Fibroblast of lung (primary cell): ENCODE results near the gene LRRK2. TPM values are rescaled to one million over a fixed set of nuclear protein-coding genes. Genes with fewer than 3 reads are reported as not detected.

ENCODE experiments used
- DNase-seq, 2 donors: peaks; one replicate each; pipeline versions ENCODE4 v3.0.0 to v3.0.0-alpha.2; 2010; ENCODE audit warnings: low read depth in 2 of 2
- H2AFZ ChIP-seq: 2 replicates; pipeline ENCODE4 v1.5.1; 2012; ENCODE audit warnings: low read length, control low read depth, inconsistent platforms
- H3K27ac ChIP-seq: 2 replicates; pipeline ENCODE4 v1.5.1; 2011; ENCODE audit warnings: low read length, control low read depth; ENCODE audit not compliant: insufficient read depth
- H3K27me3 ChIP-seq: 2 replicates; pipeline ENCODE4 v1.5.1; 2011; ENCODE audit warnings: mild to moderate bottlenecking, low read length; ENCODE audit not compliant: control insufficient read depth, insufficient read depth
- H3K36me3 ChIP-seq: 2 replicates; pipeline ENCODE4 v1.5.1; 2011; ENCODE audit warnings: low read length; ENCODE audit not compliant: control insufficient read depth, insufficient read depth
- H3K4me1 ChIP-seq: 2 replicates; pipeline ENCODE4 v1.5.1; 2011; ENCODE audit warnings: low read length; ENCODE audit not compliant: control insufficient read depth, insufficient read depth; ENCODE audit errors: extremely low read depth
- H3K4me2 ChIP-seq: 2 replicates; pipeline ENCODE4 v1.5.1; 2011; ENCODE audit warnings: low read length, control low read depth; ENCODE audit not compliant: insufficient read depth; ENCODE audit errors: extremely low read depth
- H3K4me3 ChIP-seq, 4 experiments: fragments of 200-600 bp in 1 of 4; sonication (generic) in 1 of 4; replicated peaks in 1 of 4; 2 replicates each; pipeline ENCODE4 v1.5.1; 2011 to 2016; ENCODE audit warnings: low read length in 4 of 4, low read depth in 3 of 4, mild to moderate bottlenecking in 3 of 4, control low read depth in 2 of 4, inconsistent platforms in 1 of 4, mixed read lengths in 1 of 4; ENCODE audit not compliant: insufficient read depth in 1 of 4; ENCODE audit errors: control extremely low read depth in 1 of 4
- H3K79me2 ChIP-seq: 2 replicates; pipeline ENCODE4 v1.5.1; 2012; ENCODE audit warnings: mild to moderate bottlenecking, low read length, inconsistent platforms; ENCODE audit not compliant: control insufficient read depth, insufficient read depth
- H3K9ac ChIP-seq: 2 replicates; pipeline ENCODE4 v1.5.1; 2011; ENCODE audit warnings: mild to moderate bottlenecking, low read length, control low read depth; ENCODE audit not compliant: insufficient read depth
- H3K9me3 ChIP-seq: 2 replicates; pipeline ENCODE4 v1.5.1; 2012; ENCODE audit warnings: low read depth, low read length; ENCODE audit not compliant: control insufficient read depth, insufficient read depth
- H4K20me1 ChIP-seq: 2 replicates; pipeline ENCODE4 v1.5.1; 2011; ENCODE audit warnings: low read length; ENCODE audit not compliant: control insufficient read depth, insufficient read depth; ENCODE audit errors: extremely low read depth
- CTCF ChIP-seq, 2 donors: IDR thresholded peaks in 1 of 2; conservative IDR thresholded peaks in 1 of 2; 1 replicate in 1 of 2; 2 replicates in 1 of 2; pipeline ENCODE4 v1.5.1; 2011 to 2012; ENCODE audit warnings: low read length in 2 of 2, control low read depth in 1 of 2, inconsistent platforms in 1 of 2, low read depth in 1 of 2, mild to moderate bottlenecking in 1 of 2
- EZH2 ChIP-seq: IDR thresholded peaks from 2 replicates; pipeline ENCODE4 v1.5.1; 2012; ENCODE audit warnings: low read length, control low read depth, mild to moderate bottlenecking; ENCODE audit errors: missing control alignments
- polyA plus RNA-seq, 2 donors: library from polyadenylated mRNA; depleted of rRNA in 1 of 2; stranded (reverse) in 1 of 2; unstranded in 1 of 2; fragments of >200 nt; gene quantifications; 2 replicates each; pipeline ENCODE4 v1.2.1, GENCODE V29; 2011 to 2012; ENCODE audit warnings: missing spikeins in 1 of 2
- total RNA-seq: library from RNA; depleted of rRNA; stranded (reverse); fragments of >200 nt; gene quantifications from 2 replicates; pipeline ENCODE4 v1.2.1, GENCODE V29; 2014

Gene LRRK2
- total and polyA plus RNA-seq, 2 donors (not counting 1 experiment from before 2014, with no cell fraction given): 2.2 to 14.0 TPM

DNA sequence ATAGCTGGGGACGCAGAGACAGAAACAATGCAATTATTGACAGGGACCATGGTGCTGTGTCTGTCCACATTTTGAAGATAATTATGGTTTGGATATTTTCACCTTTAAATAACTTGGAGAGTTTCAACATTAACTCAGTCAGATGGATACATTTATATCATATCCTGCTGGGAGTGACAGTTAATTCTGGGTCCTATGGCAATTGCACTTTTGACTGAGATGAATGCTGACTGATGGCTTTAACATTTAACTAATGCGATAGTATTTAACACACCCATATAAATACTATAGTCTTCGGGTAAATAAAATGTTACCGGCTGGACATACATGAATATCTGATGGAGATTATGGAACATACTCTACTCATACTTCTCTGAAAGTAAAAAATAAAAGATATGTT lies 118.3 kb downstream of the LRRK2 start:
- Histone ChIP-seq H3K9ac (no peak overlapping the region), H3K9me3 (no peaks in the 10 kb centered on the region)
- TF ChIP-seq EZH2 (no peak), CTCF (conservative IDR thresholded peaks at IDR 0.05 in 1 of 2, IDR thresholded peaks at IDR 0.05 in 1 of 2; ENCODE audit: low read depth in 1 of 2, low read length in 2 of 2) (no peak)

GRCh38 chr12:40344312-40344711 lies 119.5 kb downstream of the LRRK2 start:
- no peak overlapping the region for H3K4me2 ChIP-seq
- no peaks in the 10 kb centered on the region for H3K79me2 ChIP-seq
- H3K27ac ChIP-seq: no peak overlapping the region
- no peaks in the 10 kb centered on the region for H4K20me1 ChIP-seq
- H3K4me1 ChIP-seq: no peaks in the 10 kb centered on the region
- no peak overlapping the region for H3K9ac ChIP-seq
- no peak overlapping the region for H2AFZ ChIP-seq
- TF ChIP-seq CTCF (conservative IDR thresholded peaks at IDR 0.05 in 1 of 2, IDR thresholded peaks at IDR 0.05 in 1 of 2; ENCODE audit: low read depth in 1 of 2, low read length in 2 of 2): no peak
- TF ChIP-seq EZH2: no peak
- H3K9me3 ChIP-seq: no peaks in the 10 kb centered on the region
- H3K36me3 ChIP-seq: no peaks in the 10 kb centered on the region
- no peaks in the 10 kb centered on the region for H3K27me3 ChIP-seq
- no peak for DNase-seq
- H3K4me3 ChIP-seq: no peak overlapping the region

More for the DNA sequence above, 118.3 kb downstream of the LRRK2 start:
- DNase-seq: no peak
- H3K4me3 ChIP-seq: no peak overlapping the region
- no peak overlapping the region for H2AFZ ChIP-seq
- H3K36me3 ChIP-seq: no peaks in the 10 kb centered on the region
- no peaks in the 10 kb centered on the region for H4K20me1 ChIP-seq
- no peak overlapping the region for H3K27ac ChIP-seq
- H3K27me3 ChIP-seq: no peaks in the 10 kb centered on the region
- H3K4me1 ChIP-seq: no peaks in the 10 kb centered on the region
- H3K4me2 ChIP-seq: no peak overlapping the region
- H3K79me2 ChIP-seq: no peaks in the 10 kb centered on the region

DNA sequence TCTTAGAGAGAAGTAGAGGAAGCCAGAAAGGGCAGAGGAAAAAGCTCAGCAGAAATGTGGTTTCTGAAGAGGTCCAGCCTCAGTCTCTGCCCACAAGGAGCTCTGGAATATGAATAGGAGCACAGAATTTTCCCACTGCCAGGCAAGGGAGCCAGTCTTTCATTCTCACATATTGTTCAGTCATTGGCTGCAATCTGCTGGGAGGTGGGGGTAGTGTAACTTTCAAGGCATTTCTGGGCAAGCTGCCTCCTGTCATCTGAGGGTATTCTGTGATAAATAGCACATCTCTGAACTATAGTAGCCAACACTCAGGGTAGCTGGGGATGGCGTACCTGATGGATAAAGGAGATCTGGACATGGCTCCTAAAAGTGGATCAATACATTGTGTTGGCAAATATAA lies 127.2 kb downstream of the LRRK2 start:
- H3K9ac ChIP-seq: no peak overlapping the region
- H3K27ac ChIP-seq: no peak overlapping the region
- no peak overlapping the region for H3K4me2 ChIP-seq
- no peaks in the 10 kb centered on the region for H3K36me3 ChIP-seq
- H3K9me3 ChIP-seq: no peaks in the 10 kb centered on the region
- no peaks in the 10 kb centered on the region for H3K4me1 ChIP-seq
- no peaks in the 10 kb centered on the region for H3K79me2 ChIP-seq
- peak in 1 of 2 donors; percentile 7 for DNase-seq
- H3K27me3 ChIP-seq: no peaks in the 10 kb centered on the region
- no peak overlapping the region for H3K4me3 ChIP-seq
- TF ChIP-seq CTCF (conservative IDR thresholded peaks at IDR 0.05 in 1 of 2, IDR thresholded peaks at IDR 0.05 in 1 of 2; ENCODE audit: low read depth in 1 of 2, low read length in 2 of 2) (no peak), EZH2 (no peak)
- no peaks in the 10 kb centered on the region for H4K20me1 ChIP-seq
- H2AFZ ChIP-seq: no peak overlapping the region
